GM19324 (cell line): ENCODE measurements around the gene CD300LD.

ENCODE experiments used
- ATAC-seq: cut with Tn5 transposase; IDR thresholded peaks from one replicate; pipeline ENCODE4 v1.9.1; 2021; ENCODE audit warnings: mild to moderate bottlenecking, moderate library complexity; ENCODE audit not compliant: unreplicated experiment, low FRiP score

The CD300LD gene

DNA sequence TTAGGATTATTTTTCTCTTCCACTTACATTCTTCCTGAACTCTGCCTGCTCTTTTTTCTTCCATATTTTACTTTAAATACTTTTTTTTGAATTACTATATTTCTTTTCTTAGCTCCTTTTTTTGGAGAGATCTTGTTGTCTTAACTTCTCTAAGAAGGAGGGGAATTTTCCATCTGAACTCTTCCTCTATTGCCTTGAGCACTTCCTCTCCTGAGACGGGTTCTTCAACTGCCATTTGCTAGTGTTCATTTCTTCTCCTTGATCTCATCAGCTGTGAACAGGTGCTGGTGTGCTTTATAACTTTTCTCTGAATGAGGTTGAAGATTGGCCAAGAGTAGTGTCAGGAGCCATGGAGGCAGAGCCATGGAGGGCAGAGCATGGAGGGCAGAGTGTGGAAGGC is 15.1 kb upstream of the CD300LD start:
- ATAC-seq, result no peak

DNA sequence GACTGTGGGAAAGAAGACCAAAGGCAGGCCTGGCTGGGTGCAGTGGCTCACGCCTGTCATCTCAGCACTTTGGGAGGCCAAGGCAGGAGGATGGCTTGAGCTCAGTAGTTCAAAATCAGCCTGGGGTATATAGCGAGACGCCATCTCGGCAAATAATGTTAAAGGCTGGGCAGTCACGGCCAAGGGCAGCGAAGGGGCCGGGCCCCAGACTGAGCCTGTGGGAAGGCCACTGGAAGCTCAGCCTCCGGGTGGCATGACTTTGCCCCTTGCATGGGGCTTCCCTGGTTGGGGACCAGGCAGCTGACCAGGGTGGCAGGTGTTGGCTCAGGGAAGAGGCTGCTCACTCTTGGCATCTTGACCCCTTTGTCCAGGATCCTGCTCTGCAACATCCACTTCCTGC is 14.0 kb upstream of the CD300LD start:
- ATAC-seq, result no peak

DNA sequence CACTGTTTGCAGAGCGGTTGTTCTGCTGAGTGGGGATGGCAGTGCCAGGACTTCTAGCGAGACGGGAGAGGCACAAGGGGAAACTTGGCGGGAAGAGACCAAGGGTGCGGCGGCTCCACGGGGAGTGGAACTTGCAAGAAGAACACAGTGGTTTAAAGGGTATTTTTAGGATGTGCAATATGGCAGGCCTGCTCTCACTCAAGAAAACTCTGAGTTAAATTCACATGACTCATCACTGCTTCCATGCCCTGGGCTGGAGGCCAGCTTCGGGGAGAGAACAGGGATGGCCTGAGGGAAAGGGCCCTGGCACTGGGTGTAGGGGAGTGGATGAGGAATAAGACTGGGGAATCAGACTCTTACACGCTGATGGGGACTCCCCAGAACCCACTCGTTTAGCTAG is 13.3 kb upstream of the CD300LD start:
- ATAC-seq, result no peak

DNA sequence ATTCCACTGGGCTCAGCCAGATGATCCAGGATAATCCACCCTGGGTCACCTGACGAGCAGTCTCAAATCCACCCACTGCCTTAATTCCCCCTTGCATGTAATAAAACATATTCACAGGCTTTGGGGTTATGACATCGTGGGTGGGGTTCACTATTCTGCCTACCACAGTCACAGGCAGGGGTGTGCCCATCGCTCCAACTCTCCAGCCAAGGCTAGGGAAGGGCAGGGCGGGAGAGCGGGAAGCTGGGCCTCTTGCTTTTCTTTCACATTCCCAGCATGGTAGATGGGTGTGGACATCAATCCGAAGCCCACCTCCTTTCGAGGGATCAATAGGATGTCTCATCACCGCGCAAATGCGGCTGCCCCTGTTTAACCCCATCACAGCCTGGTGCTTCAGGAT is 12.7 kb upstream of the CD300LD start:
- no peak for ATAC-seq

DNA sequence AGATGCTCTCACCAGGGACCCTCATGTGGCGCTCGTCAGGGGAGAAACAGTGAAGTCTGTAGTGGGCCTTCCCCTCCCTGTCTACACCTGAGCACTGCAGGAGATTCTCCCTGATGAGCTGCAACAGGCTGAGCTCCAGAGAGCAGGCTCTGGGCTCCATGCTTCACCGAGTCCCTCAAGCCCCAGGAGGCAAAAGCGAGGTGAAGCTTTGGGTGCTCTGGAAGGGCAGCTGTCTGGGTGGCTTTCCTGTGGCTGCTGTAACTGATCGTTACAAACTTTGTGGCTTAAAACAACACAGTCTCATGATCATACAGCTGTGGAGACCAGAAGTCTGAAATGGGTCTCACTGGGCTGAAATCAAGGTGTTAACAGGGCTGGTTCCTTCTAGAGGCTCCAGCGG is 12.1 kb upstream of the CD300LD start:
- no peak for ATAC-seq

DNA sequence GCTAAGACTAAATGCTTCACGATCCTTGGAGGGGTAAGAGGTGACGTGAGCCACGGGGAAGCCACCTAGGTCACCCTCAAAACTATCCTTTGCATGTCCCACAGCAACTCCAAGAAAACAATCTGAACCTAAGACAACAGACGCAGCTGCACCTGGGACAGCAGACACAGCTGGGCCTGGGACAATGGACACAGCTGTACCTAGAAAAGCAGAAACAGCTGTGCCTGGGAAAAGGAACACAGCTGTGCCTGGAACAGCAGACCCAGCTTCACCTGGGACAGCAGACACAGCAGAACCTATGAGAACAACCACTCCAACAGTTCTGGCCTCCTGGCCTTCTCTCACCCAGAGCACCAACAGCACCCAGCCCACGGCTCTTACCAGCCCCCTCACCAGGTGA is 11.7 kb upstream of the CD300LD start:
- ATAC-seq, result no peak

DNA sequence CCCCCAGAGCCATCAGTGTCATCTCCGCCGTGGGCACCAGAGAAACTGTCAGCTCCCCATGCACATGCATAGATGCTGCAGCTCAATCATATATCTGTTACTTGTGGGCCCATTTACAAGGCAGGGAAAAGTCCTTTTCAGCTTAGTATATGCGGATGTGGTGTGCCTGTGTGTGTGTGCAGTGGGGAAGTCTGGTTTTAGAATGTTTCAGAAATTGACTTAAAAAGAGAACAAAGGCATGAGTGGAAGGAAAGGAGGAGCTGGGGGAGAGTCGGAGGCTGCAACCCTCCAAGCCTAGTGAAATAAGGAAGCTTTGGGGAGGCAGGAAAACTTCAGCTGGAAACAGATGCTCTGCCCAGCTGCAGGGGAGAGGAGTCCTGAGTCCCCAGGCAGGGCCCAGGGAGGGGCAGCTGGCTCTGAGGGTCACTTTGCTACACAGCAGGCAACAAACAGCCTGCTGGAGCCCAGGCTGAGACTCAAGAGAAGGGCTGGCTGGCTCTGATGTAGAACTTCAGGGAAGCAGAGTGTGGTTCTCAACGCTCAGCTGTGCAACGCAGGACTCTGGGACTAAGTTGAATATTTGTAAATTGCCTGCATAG is 11.1 kb upstream of the CD300LD start:
- no peak for ATAC-seq

DNA sequence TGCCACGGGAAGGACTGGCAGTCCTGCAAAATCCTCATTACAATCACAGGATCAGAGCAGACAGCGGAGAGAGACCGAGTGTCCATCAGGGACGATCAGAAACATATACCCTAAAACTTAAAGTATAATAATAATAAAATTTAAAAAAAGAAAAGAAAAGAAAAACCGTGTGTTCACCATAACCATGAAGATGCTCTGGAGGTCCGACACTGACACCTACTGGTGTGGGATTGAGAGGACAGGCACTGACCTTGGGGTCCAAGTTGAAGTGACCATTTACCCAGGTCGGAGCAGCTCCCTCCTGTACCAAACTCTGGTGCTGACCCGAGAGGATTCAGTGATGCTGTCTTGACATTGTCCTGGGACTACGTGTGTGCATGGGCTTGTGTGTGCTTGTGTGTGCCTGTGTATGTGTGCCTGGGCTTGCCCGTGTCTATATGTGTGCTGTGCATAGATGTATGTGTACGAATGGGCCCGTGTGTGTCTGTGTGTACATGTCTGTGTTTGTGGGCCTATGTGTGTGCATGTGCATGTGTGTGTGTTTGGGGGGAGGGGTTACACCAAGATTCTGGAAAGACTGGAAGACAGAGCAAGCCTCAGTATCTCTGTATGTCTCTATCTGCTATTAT is 10.0 kb upstream of the CD300LD start:
- ATAC-seq, result no peak

DNA sequence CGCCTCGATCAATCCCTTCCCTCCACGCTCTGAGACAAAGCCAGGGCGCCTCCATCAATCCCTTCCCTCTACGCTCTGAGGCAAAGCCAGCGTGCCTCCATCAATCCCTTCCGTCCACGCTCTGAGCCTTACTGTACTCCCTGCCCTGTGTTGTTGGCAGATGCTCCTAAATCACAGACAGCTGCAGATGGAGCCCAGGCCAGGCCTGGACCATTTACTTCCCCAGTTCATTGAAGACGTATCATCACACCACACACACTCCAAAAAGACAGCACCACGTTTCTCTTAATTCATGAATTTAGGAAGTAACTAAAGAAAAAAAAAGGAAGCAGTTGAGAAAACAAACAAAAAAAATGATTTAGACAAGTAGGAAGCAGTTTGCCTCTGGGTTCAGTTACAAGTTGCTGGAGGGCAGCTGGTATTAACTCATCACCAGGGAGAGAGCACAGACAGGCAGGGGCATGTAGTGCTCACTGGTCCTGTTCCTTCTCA is 7.4 kb upstream of the CD300LD start:
- no peak for ATAC-seq

DNA sequence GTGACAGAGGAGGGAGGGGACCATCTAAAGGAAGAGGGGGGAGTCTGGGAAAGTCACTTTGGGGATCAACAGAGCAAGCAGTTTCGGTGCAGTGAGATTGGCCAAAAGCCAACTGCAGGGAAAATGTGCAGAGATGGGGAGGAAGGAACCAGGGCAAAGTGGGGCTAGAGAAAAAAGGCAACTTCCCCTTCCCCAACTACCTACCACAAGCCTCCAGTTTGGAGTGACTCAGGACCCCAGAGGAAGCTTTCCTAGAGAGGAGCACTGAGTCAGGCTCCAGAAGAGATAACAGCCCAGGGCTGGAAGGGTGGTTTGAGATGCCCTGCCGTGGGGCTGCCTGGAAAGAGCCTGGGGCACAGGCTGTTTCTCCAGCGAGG is 6.9 kb upstream of the CD300LD start:
- ATAC-seq, result no peak

DNA sequence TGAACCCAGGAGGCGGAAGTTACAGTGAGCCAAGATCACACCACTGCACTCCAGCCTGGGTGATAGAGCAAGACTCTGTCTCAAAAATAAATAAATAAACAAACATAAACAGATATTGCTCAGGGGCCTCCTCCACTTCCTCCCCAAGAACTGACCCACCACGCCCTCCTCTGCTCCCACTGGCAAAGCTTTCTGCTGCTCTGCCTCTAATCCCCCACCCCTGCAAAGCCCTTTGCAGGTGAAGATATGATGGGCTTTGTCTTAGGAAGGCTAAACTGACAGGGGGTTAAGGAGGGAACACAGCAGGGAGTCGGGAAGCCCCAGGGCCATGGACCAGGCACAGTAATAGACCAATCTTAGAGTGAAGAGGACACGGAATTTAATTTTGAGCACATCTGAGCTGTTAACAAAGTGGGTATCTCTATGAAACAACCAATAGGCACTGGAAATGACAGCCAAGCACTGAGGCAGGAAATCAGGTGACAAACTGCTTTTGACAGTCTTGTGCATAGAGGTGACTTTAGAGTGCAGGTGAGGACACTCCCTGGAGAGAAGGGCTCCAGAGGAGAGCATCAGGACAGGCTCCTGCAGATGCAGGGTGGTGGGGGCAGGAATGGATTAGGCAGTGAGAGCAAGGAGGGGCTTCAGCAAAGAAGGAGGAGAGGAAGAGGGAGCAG is 6.4 kb upstream of the CD300LD start:
- no peak for ATAC-seq

DNA sequence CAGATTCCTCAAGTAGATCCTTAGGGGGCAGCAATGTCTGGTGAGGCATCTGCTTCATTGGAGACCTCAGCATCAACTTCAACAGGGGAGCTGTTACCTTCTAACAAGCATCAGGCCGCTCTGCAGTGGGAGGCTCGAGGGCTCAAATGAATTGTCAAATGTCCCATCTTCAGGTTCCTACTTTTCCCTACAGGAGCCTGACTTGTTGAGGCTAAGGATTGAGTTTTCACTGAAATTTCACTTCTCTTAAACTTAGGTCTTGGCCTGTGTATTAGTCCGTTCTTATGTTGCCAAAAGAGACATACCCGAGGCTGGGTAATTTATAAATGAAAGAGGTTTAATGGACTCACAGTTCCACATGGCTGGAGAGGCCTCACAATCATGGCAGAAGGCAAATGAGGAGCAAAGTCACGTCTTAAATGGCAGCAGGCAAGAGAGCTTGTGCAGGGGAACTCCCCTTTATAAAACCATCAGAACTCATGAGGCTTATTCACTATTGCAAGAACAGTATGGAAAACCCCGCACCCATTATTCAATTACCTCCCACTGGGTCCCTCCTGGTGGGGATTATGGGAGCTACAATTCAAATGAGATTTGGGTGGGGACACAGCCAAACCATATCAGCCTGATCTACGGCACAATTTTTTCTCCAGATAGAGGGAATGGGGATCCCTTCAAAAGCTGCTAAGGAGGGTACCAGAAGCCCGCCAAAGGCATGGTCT is 5.1 kb upstream of the CD300LD start:
- ATAC-seq, result no peak

DNA sequence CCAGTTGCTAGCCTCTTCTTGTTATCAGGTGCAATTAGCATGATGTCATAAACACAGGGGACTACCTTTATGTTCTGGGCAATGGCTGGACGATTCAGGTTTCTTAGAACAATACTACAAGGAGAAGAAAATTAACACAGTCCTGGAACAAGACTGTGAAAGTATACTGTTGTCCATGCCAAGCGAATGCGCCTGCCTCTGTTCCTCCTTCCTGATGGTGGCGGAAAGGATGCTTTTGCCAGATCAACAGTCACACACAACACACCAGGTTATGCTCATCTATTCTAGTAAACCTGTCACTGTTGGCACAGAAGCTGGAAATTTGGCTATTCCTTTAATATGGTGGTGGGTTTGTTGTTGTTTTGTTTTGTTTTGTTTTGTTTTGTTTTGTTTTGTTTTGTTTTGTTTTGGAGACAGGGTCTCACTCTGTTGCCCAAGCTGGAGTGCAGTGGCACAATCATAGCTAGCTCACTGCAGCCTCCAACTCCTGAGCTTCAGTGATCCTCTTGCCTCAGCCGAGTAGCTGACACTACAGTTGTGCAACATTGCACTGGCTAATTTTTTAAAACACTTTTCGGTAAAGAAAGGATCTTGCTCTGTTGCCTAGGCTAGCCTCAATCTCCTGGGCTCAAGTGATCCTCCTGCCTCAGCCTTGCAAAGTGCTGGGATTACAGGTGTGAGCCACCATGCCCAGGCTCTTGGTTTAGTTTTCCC is 3.1 kb upstream of the CD300LD start:
- ATAC-seq, result no peak

DNA sequence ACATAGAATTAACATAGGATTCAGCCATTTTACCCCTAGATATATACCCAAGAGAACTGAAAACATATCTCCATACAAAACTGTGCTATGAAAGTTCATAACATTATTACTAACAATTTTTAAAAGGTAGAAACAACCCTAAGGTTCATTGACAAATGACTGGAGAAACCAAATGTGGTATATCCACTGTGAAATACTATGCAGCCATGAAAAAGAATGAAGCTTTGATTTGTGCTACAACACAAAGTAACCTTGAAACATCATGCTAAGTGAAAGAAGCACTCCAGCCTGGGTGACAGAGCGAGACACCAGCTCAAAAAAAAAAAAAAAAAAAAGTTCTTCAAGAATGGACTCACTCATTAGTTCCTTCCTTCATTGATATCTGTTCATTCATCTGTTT is 580 bp downstream of the CD300LD start:
- ATAC-seq, result no peak

DNA sequence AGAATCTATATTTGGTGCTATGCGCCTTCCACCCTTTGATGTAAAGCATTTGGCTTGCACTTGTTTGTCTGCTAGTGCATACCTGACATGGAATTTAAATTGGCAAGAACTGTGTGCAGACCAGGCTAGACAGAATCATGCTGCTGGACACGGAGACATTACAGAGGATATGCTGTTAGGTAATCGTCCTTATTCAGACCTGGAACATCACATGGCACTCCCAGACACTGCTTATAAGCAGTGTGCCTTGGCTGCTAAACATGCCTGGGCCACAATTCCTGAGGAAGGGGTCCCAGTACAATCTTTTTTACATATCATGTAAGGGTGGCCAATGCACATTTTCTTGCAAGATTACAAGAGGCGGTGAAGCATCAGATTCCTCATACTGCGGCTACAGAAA is 6.4 kb downstream of the CD300LD start:
- ATAC-seq, result no peak

DNA sequence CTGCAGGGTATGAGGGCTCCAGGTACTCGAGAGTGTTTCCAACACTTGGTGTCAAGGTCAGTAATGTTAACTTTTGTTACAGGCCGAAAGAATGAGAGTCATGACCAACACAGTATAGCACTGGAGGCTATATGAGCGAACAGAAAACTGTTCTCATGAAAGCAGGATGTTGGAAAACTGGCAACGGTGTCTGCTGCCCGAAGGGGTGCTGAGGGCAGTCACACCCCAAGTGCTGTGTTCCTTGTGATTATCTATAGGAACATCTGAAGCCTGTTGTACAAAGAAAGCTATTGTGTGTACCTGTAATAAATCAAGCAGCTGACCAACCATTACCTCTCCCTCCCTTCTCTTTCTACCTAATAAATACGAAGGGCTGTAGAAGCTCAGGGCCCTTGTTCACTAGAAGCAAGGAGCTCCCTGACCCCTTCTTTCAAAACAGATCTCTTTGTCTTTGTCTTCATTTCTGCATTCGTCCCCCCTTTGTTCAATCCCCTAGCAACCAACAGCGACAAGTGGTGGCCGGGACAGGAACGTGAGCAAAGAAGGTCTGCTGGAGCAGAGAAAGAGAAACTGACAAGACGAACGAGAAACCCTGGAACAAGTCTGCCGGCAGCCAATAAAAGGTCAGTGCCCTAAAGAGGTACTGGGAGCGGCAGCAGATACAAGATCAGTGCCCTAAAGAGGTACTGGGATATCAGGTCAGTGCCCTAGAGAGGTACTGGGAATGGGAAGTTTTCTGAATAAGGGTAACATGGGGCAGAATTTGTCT is 7.6 kb downstream of the CD300LD start:
- ATAC-seq, result no peak

DNA sequence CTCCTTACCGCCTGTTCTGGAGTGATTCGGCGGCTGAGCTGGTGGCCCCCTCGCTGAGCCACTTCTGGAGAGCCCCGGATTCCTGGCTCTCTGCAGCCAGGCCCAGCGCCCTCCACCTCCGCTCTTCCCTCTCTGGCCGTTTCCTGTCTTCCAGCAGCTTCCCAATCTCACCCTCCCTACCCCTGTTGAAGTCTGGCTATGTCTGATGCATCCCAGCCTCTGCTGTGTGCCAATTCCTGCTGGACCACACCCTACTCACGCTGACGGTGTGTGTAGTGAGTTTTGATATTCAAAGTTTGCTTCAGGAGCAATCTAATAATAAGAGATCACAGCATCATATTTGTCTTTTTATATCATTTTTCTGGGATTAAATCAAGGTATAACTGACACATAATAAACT is 9.4 kb downstream of the CD300LD start:
- ATAC-seq, result no peak

DNA sequence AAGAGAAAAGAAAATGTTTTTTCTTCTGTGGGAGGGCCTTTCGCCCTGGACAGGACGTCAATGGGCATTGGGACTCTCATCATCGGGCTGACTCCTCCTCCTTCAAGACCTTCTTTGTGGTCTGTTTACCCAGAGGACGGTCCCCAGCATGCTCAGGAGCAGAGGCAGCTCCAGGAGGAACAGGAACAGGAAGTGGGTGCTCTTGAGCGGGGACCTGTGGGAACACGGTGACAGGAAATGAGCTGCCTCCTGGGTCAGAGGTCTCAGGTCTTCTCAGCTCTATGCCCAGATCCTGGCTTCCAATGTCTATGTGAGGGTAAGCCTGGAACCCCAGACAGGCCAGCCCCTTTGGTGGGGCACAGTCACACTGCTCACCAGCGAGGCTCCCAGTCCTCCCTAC is 12.2 kb downstream of the CD300LD start:
- no peak for ATAC-seq

DNA sequence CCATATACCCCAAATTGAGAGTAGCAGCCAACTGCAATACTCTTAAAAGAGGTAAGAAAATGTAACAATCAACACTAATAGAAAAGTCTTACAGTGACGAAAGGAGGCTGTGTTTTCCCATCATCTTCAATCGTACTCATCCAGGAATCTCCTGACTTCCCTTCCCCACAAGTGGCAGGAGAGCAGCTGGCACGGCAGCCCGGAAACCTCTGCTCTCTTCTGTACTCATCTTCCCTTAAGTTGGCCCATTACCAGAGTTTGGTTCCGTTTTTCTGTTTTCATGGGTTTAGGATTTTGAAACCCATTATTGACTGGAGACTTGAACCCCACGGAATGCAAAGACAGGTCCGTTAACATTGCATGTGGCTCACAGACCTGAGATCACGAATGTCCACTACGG is 13.1 kb downstream of the CD300LD start:
- no peak for ATAC-seq

DNA sequence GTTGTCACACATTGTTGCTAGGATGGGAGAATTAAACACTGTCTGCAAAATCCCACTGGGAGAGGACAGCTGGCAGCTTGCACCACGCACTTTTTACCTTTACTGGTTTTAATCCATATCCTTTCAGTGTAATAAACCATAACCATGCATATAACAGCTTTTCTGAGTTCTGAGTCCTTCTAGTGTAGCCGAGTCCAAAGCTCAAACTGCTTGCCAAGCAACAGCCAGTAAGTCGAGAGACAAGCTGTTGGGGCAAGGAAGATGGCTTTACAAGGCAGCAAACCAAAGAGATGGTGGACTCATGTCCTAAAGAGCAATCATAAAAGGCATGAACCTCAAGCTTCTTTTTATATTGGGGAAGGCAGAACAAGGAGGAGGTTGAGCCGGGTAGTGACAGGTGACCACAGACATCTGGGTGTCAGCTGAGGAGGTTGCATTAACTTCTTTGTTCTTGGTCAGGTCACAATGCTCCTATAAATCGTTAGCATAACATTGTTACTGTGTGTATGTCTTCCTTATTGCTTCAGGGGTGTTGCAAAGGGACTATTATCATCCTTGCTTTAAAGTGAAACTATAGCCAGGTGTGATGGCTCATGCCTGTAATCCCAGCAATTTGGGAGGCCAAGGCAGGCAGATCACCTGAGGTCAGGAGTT is 17.5 kb downstream of the CD300LD start:
- no peak for ATAC-seq
